ENCODE results near the gene AKAP5.
A peak's percentile ranks its signal among the peaks of the same experiment; 100 is the strongest.

The AKAP5 gene

GRCh38 chr14:64461221-64461620, 4.1 kb upstream of the AKAP5 start:
- DNase-seq: no peak

- DNase-seq: no peak
These were observed 2.1 kb upstream of the AKAP5 start for GRCh38 chr14:64463195-64463594.

- DNase-seq: no peak
These were observed 1.4 kb upstream of the AKAP5 start for GRCh38 chr14:64463873-64464272.

- no peak for DNase-seq
These were observed 648 bp upstream of the AKAP5 start for GRCh38 chr14:64464651-64465050.

- no peak for DNase-seq
These were observed 694 bp downstream of the AKAP5 start for GRCh38 chr14:64465831-64466554.

- DNase-seq: no peak
These were observed 1.8 kb downstream of the AKAP5 start for GRCh38 chr14:64467101-64467500.

- no peak for DNase-seq
These were observed 2.3 kb downstream of the AKAP5 start for GRCh38 chr14:64467566-64467965.

- DNase-seq: no peak
These were observed 3.2 kb downstream of the AKAP5 start for GRCh38 chr14:64468451-64468850.

- DNase-seq: no peak
These were observed 8.7 kb downstream of the AKAP5 start for GRCh38 chr14:64474041-64474440.

GRCh38 chr14:64474698-64475097, 9.4 kb downstream of the AKAP5 start:
- no peak for DNase-seq

GRCh38 chr14:64475585-64476273, 10.4 kb downstream of the AKAP5 start:
- no peak for DNase-seq

- DNase-seq: no peak
These were observed 11.1 kb downstream of the AKAP5 start for GRCh38 chr14:64476438-64476837.

- no peak for DNase-seq
These were observed 13.4 kb downstream of the AKAP5 start for GRCh38 chr14:64478634-64479250.

GRCh38 chr14:64488590-64489099, 23.3 kb downstream of the AKAP5 start:
- DNase-seq: no peak

GRCh38 chr14:64491637-64492036, 26.3 kb downstream of the AKAP5 start:
- no peak for DNase-seq

GRCh38 chr14:64493455-64493854, 28.2 kb downstream of the AKAP5 start:
- no peak for DNase-seq

- DNase-seq: no peak
These were observed 30.0 kb downstream of the AKAP5 start for GRCh38 chr14:64495252-64495651.

- DNase-seq: no peak
These were observed 31.5 kb downstream of the AKAP5 start for GRCh38 chr14:64496764-64497163.

GRCh38 chr14:64500088-64500487, 34.8 kb downstream of the AKAP5 start:
- no peak for DNase-seq

- no peak for DNase-seq
These were observed 36.3 kb downstream of the AKAP5 start for GRCh38 chr14:64501411-64502171.

GRCh38 chr14:64502456-64502855, 37.2 kb downstream of the AKAP5 start:
- peak; percentile 13 for DNase-seq

- peak; percentile 10 for DNase-seq
These were observed 37.7 kb downstream of the AKAP5 start for GRCh38 chr14:64502887-64503433.
